OCI-LY7 (cell line): Measurements from ENCODE around the gene SPATA31E1. TPM values are rescaled to one million over a fixed set of nuclear protein-coding genes. Genes with fewer than 3 reads are reported as not detected.

Experiments
- BruUV-seq: library from RNA; stranded (reverse); fragments of 400-500 nt; replicated peaks from 2 replicates; lab custom pipeline; 2021; lab: Mats Ljungman, UMichigan
- CTCF ChIA-PET: fragments of 300-600 bp; sonication (Branson Sonifier 250); formaldehyde crosslinking; loops from one replicate; lab custom pipeline; 2022; ENCODE audit warnings: antibody characterized with exemption; ENCODE audit not compliant: unreplicated experiment; lab: Charles Lee
- POLR2A ChIA-PET: fragments of 300-600 bp; sonication (Branson Sonifier 250); formaldehyde crosslinking; loops from one replicate; lab custom pipeline; 2022; ENCODE audit warnings: antibody characterized with exemption; lab: Charles Lee
- DNase-seq: peaks from one replicate; pipeline ENCODE4 v3.0.0-alpha.2; 2015; ENCODE audit warnings: low spot score
- H2AFZ ChIP-seq: fragments of 200-600 bp; sonication (generic), shearing (Covaris generic); 2 replicates; pipeline ENCODE4 v1.6.1; 2014; ENCODE audit warnings: mild to moderate bottlenecking, antibody characterized with exemption, low read length, moderate library complexity
- H3K27ac ChIP-seq: fragments of 200-600 bp; sonication (generic); 2 replicates; pipeline ENCODE4 v1.5.1; 2014; ENCODE audit warnings: mixed run types, low read depth, mild to moderate bottlenecking, moderate library complexity, low read length, inconsistent platforms; ENCODE audit not compliant: poor library complexity, severe bottlenecking
- H3K36me3 ChIP-seq: fragments of 200-600 bp; sonication (generic); 2 replicates; pipeline ENCODE4 v1.6.1; 2014; ENCODE audit warnings: mild to moderate bottlenecking, antibody characterized with exemption, low read length, moderate library complexity, mixed read lengths; ENCODE audit not compliant: insufficient read depth
- H3K4me1 ChIP-seq: fragments of 200-600 bp; sonication (generic); 2 replicates; pipeline ENCODE4 v1.5.1; 2014; ENCODE audit warnings: mild to moderate bottlenecking, low read length; ENCODE audit not compliant: insufficient read depth, poor library complexity, severe bottlenecking
- H3K4me2 ChIP-seq: fragments of 200-600 bp; sonication (generic); 2 replicates; pipeline ENCODE4 v1.6.1; 2014; ENCODE audit warnings: mild to moderate bottlenecking, low read length
- H3K4me3 ChIP-seq: fragments of 200-600 bp; sonication (generic); 2 replicates; pipeline ENCODE4 v1.5.1; 2014; ENCODE audit warnings: mild to moderate bottlenecking, low read depth, low read length; ENCODE audit not compliant: poor library complexity, severe bottlenecking
- H3K79me2 ChIP-seq: fragments of 200-600 bp; sonication (generic); 2 replicates; pipeline ENCODE4 v1.6.1; 2016; ENCODE audit warnings: low read depth, mild to moderate bottlenecking, low read length, moderate library complexity, mixed read lengths; ENCODE audit not compliant: insufficient read depth
- H3K9me2 ChIP-seq: fragments of 200-600 bp; sonication (generic); 2 replicates; pipeline ENCODE4 v1.6.1; 2016; ENCODE audit warnings: mild to moderate bottlenecking, low read length, mixed read lengths; ENCODE audit not compliant: insufficient read depth
- H3K9me3 ChIP-seq: fragments of 200-600 bp; sonication (generic); 2 replicates; pipeline ENCODE4 v1.6.1; 2014; ENCODE audit warnings: mild to moderate bottlenecking, mixed run types, low read length, mixed read lengths
- H4K20me1 ChIP-seq: fragments of 200-600 bp; sonication (generic); 2 replicates; pipeline ENCODE4 v1.6.1; 2014; ENCODE audit warnings: mild to moderate bottlenecking, antibody characterized with exemption, low read length, moderate library complexity, mixed read lengths; ENCODE audit not compliant: insufficient read depth
- CTCF ChIP-seq: fragments of 200-600 bp; sonication (generic); conservative IDR thresholded peaks from 2 replicates; pipeline ENCODE4 v1.5.1; 2014; ENCODE audit warnings: mild to moderate bottlenecking, antibody characterized with exemption, low read length, moderate library complexity, mixed read lengths
- EZH2phosphoT487 ChIP-seq: fragments of 200-600 bp; sonication (generic); IDR thresholded peaks from 2 replicates; pipeline ENCODE4 v1.6.1; 2018; ENCODE audit warnings: low read depth, borderline replicate concordance, mild to moderate bottlenecking, mixed run types, antibody characterized with exemption, low read length, moderate library complexity, mixed read lengths
- intact Hi-C: fragments of 100-400 bp; cut with micrococcal nuclease; formaldehyde crosslinking; loops from one replicate; pipeline ENCODE4 v1.10.0; 2022; ENCODE audit not compliant: unreplicated experiment
- total RNA-seq, 2 experiments: library from RNA; depleted of rRNA in 1 of 2; stranded (reverse); fragments of >200 nt in 1 of 2; shearing (Covaris generic) in 1 of 2; gene quantifications; 2 replicates each; pipeline ENCODE4 v1.2.3, GENCODE V29; 2014 to 2022

The SPATA31E1 gene
- total RNA-seq, 2 experiments from 2014 or later, result not detected

DNA sequence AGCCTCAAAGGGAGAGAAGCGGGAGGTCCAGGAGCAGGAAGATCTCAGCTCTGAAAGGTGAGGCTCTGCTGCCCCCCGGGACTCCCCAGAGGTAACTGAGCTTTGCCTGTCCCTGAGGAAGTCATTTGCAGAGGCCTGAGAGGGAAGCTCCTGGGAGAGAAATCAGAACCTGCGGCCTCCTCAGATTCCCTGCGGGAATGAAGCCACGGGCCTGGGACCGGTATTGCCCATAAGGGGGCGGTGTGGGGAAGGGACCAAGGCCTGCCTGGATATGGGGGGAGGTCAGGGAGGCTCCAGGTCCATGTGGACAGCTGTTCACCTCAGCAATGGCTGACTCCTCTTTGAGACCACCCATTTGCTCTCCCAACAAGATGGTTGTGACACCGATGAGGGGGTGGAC is 1.3 kb downstream of the SPATA31E1 start:
- H2AFZ ChIP-seq, result no peak overlapping the region
- CTCF ChIA-PET, result no interaction called here
- DNase-seq, result no peak

GRCh38 chr9:87884578-87885459 is 2.1 kb downstream of the SPATA31E1 start:
- Histone ChIP-seq H3K36me3 (no peaks in the 10 kb centered on the region), H3K4me1 (no peaks in the 10 kb centered on the region), H2AFZ (no peak overlapping the region), H3K9me3 (no peaks in the 10 kb centered on the region), H3K4me2 (no peak overlapping the region), H3K9me2 (no peaks in the 10 kb centered on the region), H4K20me1 (no peaks in the 10 kb centered on the region), H3K4me3 (no peak overlapping the region), H3K79me2 (no peaks in the 10 kb centered on the region), H3K27ac (no peak overlapping the region)
- intact Hi-C loops, result no loop called here
- POLR2A ChIA-PET, result no interaction called here
- CTCF ChIA-PET, result no interaction called here
- TF ChIP-seq CTCF, result no peak
- no peak for TF ChIP-seq EZH2phosphoT487
- no peak for DNase-seq
- no TSS peak for BruUV-seq

More for the DNA sequence above, 1.3 kb downstream of the SPATA31E1 start:
- Histone ChIP-seq H3K4me1 (no peaks in the 10 kb centered on the region), H3K79me2 (no peaks in the 10 kb centered on the region), H3K9me2 (no peaks in the 10 kb centered on the region), H4K20me1 (no peaks in the 10 kb centered on the region), H3K4me2 (no peak overlapping the region), H3K27ac (no peak overlapping the region), H3K4me3 (no peak overlapping the region), H3K9me3 (no peaks in the 10 kb centered on the region), H3K36me3 (no peaks in the 10 kb centered on the region)
- intact Hi-C loops, result no loop called here
- POLR2A ChIA-PET, result no interaction called here
- TF ChIP-seq CTCF, result peak; percentile 56
- TF ChIP-seq EZH2phosphoT487, result no peak
- BruUV-seq, result no TSS peak
